GM12875 (cell line): Measurements from ENCODE around the gene OR52I1.

Source experiments
- H3K4me3 ChIP-seq: one replicate; pipeline ENCODE4 v1.5.1; 2011; ENCODE audit warnings: low read depth, low read length, control low read depth
- CTCF ChIP-seq: IDR thresholded peaks from 2 replicates; pipeline ENCODE4 v1.5.1; 2011; ENCODE audit warnings: low read depth, mild to moderate bottlenecking, control low read depth, inconsistent platforms, low read length, moderate library complexity, borderline replicate concordance; ENCODE audit not compliant: insufficient read depth

The OR52I1 gene

GRCh38 chr11:4560467-4560866 is 33.4 kb upstream of the OR52I1 start:
- TF ChIP-seq CTCF: no peak
- H3K4me3 ChIP-seq: no peak overlapping the region

DNA sequence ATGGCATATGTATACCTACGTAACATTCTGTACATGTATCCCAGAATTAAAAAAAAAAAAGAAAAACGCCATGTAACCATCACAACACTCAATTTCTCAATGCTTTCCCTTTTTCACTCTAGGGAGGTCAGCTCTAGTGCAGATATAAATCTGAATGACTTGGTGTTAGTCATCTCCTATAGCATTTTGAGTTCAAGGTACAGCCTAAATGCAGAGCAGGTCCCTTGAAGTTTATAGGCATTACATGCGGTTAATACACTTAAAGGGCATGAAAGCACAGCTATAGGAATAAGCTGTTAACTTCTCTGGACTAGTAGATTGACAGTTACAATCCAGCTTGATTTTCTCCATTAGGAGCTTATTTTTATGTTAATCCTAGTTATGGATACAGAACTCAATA is 28.5 kb upstream of the OR52I1 start:
- H3K4me3 ChIP-seq: no peak overlapping the region
- TF ChIP-seq CTCF: no peak

- no peak overlapping the region for H3K4me3 ChIP-seq
- no peak for TF ChIP-seq CTCF
Measured at GRCh38 chr11:4569075-4569474, 24.8 kb upstream of the OR52I1 start.

- no peak for TF ChIP-seq CTCF
- H3K4me3 ChIP-seq: no peak overlapping the region
Measured at GRCh38 chr11:4576880-4577279, 17.0 kb upstream of the OR52I1 start.

GRCh38 chr11:4577761-4578160 is 16.1 kb upstream of the OR52I1 start:
- H3K4me3 ChIP-seq: no peak overlapping the region
- no peak for TF ChIP-seq CTCF

DNA sequence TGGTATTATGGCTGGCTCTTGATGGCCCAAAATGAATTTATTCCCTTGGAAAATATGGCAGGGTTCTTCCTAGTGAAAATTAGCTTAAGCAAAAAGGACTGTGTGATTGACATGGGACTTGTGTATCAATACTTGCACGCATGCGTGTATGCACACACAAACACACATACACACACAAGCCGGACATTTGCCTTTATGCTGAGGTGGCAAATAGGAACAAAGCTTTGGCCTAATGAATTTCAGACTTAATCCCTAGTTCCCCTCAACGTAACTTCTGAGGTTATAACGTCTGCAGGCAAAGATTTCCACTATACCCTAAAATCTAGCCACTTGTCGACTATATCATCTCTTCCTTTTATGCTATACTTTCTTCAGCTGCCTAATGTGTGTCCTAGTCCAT is 15.2 kb upstream of the OR52I1 start:
- no peak overlapping the region for H3K4me3 ChIP-seq

GRCh38 chr11:4580124-4580523 is 13.7 kb upstream of the OR52I1 start:
- no peak overlapping the region for H3K4me3 ChIP-seq
- TF ChIP-seq CTCF: no peak

More for the DNA sequence above, 15.2 kb upstream of the OR52I1 start:
- no peak for TF ChIP-seq CTCF
